Stimulated activated CD8-positive, alpha-beta memory T cell treated with anti-CD3 and anti-CD28 coated beads, Interleukin-12 subunit alpha, Interleukin-12 subunit beta, amount 100 ng/mL, for 4 hours (primary cell): ENCODE data around the gene DGKD.

Experiments used
- DNase-seq: peaks from one replicate; pipeline ENCODE4 v3.0.0-alpha.2; 2020; ENCODE audit warnings: low read depth

Gene DGKD

DNA sequence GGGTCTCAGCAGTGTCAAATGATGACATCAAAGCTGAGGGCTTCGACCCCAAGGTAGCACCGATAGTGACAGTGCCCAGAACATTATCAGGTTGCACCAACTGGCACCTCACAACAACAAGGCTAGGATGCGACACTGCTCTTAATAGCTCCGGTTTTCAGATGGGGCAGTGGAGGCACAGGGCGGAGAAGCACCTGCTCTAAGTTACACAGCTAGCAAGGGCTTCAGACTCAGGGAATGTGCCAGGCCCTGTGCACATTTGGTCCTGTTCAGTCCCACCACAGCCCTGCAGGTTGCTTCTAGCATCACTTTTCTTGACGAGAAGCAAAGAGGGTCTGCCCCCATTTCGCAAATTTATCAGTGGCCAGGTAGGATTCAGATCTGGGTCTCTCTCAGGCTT lies 74.1 kb downstream of the DGKD start:
- DNase-seq: no peak

DNA sequence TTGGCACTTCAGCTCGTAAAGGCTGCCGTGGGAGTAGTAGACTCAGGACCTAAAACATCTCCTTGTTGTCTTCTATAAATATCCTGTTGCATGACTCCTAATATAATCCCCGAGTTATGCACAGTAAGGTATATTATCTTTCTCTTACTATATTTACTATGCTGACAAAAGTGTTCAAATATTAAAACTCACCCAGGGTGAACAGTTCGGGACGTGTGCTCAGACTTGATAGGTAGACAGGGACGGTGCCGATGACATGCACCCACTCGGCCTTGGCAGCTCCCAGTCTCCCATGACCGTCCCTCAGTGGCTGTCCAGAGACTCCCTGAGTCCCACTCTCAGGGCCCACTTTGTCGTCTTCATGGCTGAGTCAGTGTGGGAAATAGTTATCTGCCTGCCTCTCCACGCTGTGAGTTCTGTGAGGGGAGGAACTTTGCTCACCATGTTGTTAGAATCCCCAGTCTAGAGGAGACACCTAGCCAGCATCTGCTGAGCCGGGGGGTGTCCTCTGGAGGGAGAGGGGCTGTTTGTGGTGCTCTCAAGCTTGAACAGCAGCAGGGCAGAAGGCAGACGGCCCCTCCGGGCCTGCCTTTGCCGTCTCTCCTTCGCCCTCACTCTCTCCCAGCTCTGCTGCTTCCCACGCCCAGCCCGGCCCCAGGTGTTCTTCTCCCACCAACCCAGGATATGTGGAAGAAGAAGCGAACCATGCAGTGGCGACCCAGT lies 75.0 kb downstream of the DGKD start:
- no peak for DNase-seq

- DNase-seq: no peak
Measured at GRCh38 chr2:233430081-233430480, 75.8 kb downstream of the DGKD start.

- no peak for DNase-seq
Measured at GRCh38 chr2:233430651-233431050, 76.4 kb downstream of the DGKD start.

DNA sequence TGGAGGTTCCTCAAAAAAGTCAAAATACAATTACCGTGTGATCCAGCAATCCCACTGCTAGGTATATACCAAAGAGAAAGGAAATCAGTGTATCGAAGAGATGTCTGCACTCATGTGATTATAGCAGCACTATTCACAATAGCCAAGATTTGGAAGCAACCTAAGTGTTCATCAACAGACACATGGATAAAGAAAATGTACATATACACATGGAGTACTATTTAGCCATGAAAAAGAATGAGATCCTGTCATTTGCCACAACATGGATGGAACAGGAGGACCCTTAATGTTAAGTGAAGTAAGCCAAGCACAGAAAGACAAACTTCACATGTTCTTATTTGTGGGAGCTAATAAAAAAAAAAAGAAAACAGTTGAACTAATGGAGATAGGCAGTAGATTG lies 78.7 kb downstream of the DGKD start:
- DNase-seq: no peak

DNA sequence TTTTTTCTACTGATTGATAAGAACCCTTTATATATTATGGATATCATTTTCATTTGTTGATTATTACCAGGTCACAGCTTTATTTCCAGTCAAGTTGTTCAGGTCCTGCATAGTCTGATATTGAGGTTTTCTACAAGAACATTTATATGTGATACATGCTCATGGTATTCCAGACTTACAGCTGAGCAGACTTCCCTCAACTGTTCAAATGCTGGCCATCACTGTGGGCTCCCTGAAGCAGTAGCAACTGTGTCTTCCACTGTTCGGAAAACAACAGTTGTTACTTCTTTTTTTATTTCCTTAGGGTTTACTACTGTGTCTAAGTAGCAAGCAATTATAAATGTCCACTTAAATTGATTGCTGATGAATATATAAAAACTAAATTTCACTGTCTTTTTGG lies 79.5 kb downstream of the DGKD start:
- no peak for DNase-seq

- DNase-seq: no peak
Measured at GRCh38 chr2:233434666-233435330, 80.5 kb downstream of the DGKD start.

GRCh38 chr2:233435436-233436190 lies 81.3 kb downstream of the DGKD start:
- no peak for DNase-seq

DNA sequence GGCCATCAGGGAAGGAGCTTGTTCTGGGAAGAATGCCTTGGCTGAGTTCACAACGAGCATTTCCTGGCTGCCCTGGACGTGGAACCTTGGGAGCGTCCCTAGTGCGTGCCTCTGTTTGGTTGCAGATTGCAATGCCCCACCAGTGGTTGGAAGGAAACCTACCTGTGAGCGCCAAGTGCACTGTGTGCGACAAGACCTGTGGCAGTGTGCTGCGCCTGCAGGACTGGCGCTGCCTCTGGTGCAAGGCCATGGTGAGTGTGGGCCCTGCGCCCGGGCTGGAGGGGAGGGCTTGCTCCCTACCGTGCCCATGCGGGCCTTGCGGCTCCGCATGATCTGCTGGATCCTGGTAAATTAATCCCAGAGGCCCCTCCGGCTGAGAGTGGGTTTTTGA lies 81.9 kb downstream of the DGKD start:
- DNase-seq: no peak

GRCh38 chr2:233436691-233437438 lies 82.6 kb downstream of the DGKD start:
- no peak for DNase-seq

GRCh38 chr2:233437439-233437955 lies 83.2 kb downstream of the DGKD start:
- DNase-seq: no peak

DNA sequence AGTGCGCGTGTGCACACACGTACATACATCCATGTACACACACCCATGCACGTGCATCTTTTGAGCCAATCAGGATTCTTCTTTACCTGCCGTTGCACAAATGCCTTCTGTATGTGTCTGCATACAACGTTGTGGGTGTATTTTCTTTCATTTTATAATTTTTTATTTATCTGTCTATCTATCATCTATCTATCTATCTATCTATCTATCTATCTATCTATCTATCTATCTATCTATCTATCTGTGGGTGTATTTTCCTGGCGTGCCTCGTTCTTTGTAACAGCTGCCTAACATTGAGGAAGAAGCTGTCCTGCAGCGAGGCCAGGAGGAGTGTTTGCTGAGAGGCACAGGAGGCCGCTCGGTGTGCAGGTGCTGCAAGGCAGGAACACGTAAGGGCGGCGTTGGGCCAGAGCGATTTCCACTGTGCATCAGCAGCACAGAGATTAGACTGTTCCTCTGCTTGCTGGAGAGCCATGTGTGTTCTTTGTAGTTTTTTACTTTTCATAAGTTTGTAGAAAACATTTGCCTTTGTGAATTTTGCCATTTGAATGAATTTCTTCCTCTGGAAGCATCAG lies 84.4 kb downstream of the DGKD start:
- no peak for DNase-seq

DNA sequence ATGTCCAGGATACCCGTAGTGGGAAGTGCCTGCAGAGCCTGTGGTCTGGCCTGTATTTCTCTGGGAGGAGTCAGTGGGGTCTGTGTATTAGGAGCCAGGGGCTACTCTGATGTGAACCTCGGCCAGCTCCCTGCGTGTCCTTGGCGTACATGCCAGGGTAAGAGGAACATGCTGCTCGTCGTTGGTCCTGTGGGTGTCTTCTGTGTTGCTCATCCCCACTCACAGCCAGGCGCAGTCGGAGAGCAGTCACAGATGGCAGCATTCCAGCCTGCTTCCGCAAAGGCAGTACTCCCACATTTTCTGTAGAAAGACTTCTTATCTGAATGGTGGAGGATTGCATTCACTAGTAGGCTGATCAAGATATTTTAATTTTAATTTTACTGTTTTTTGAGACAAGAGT lies 84.9 kb downstream of the DGKD start:
- DNase-seq: no peak

GRCh38 chr2:233440314-233440713 lies 86.0 kb downstream of the DGKD start:
- DNase-seq: no peak

- DNase-seq: no peak
Measured at GRCh38 chr2:233440714-233441113, 86.4 kb downstream of the DGKD start.

DNA sequence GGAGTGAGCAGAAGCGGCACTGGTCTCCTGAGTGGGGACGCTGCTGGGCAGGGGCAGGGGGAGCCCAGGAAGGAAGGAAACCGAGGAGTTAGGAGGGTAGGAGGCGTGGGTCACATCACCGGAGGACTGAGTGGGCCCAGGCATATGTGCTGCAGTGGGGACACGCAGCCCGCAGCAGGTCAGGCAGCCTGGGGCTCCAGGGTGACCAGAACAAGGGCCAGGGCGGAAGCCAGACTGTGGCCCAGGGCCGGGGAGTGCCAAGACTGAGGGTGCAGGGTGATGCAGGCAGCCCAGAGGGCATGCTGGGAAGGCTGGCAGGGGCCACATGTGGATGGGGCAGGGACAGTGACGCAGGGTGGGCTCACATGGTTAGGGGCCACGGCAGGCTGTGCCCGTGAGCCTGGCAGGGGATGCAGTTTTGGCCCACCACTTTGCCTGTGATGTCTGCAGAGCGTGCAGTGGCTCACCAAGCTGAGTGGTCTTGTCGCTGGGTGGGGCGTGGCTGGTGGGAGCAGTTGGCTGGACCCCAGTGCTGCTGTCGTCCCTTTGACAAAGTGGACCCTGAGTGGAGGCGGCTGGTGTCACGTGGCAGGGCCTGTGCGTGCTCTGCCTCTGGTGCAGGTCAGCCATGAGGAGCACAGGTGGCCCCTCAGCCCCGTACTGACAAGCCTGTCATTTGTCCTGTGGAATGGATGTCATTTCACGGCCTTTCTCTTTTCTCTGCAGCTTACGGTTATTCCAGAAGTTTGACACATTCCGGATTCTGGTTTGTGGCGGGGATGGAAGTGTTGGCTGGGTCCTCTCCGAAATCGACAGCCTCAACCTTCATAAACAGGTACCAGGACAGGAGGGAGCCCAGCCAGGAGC lies 87.1 kb downstream of the DGKD start:
- no peak for DNase-seq

GRCh38 chr2:233442028-233442310 lies 87.7 kb downstream of the DGKD start:
- no peak for DNase-seq

DNA sequence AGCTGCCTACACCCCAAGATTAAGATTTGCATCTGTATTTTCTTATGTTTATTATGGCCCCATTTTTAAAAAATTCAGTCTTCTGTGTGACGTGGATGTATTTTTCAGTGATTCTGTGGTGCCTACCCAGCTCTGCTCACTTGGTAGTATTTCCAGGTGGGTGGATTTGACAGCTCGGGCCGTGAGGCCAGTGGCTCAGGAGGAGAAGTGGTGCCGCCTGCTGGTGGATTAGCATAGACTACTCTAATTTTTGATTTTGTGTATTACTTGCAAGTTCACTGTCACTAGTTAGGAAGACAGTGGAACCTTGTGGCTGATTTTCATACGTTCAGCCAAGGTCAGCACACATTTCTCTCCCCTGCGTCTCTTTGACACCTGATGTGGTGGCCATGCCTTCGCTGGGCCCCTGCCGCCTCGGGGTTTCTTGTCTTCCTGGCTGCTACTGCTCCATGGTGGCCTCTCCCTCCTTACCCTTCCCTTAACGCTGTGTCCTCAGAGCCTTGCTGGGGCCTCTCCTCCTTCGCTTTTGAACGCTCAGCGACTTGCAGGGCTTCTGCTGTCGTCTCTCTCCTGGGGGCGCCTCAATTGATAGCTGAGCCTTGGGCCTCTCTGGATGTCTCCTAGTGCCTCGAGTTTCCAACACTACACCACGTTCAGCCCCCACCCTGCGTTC lies 89.4 kb downstream of the DGKD start:
- peak; percentile 59 for DNase-seq

DNA sequence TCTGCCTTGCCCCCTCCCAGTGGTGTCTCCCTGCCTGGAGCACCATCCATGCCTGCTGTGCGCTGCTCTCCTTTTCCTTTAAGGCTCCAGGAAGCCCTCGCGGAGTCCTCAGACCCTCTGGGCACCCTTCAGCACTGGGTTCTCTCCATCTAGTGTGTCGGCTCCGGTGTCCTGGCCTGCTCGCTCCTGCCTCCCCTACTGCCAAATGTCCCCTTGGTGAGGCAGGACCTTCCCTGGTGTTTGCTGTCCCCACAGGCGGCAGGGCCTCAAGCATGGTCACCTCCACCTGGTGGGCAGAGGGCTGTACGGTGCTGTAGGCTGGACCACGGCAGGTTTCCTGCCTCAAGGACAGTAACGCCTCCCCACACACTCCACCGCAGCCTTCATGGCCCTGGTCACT lies 90.2 kb downstream of the DGKD start:
- DNase-seq: no peak

DNA sequence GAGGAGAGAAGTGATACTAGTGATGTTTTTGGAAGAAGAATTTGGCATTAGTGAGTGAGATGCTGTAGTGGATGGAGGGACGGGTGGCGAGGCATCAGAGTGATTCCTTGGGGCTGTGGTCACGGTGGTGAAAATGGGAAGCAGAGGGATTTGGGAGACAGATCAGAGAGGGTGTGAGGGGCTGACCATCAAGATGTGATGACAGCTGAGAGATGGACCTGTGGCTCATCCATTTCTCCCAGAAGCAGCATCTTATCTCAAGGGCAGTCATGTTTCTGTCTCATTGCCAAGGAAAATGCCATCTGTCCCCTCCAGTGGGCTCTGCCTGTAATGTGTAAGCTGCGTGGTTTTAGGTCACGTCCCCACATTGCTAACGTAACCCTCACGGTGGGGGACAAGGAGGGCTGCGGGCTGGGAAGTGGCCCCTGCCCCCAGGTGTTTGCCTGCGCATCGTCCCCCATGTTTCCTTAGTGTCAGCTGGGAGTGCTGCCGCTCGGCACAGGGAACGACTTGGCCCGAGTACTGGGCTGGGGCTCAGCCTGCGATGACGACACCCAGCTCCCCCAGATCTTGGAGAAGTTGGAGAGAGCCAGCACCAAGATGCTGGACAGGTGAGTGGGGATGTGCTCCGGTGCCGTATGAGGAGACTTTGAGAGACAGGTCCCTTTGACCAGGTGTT lies 91.0 kb downstream of the DGKD start:
- DNase-seq: no peak
